ENCODE measurements around the gene CCNG2. TPM values are rescaled to one million over a fixed set of nuclear protein-coding genes. Genes with fewer than 3 reads are reported as not detected.

The CCNG2 gene
- total RNA-seq, 4 donors from 2014 or later = 21.0 to 36.7 (median 27.9) TPM

- H3K4me1 ChIP-seq = no peaks in the 10 kb centered on the region
- whole genome bisulfite sequencing, 2 donors = 66 to 83% methylated on average over 6 of the region's 6 CpGs
- peaks cover 0 to under 1% (median 0%) of the 10 kb centered on the region in 3 donors for H3K36me3 ChIP-seq
- no peaks in the 10 kb centered on the region for H3K27me3 ChIP-seq
- TF ChIP-seq POLR2A (IDR thresholded peaks at IDR 0.05) (no peak), EP300 (IDR thresholded peaks at IDR 0.05) (no peak), CTCF (IDR thresholded peaks at IDR 0.05) (no peak)
- H3K9me3 ChIP-seq = no peaks in the 10 kb centered on the region
- H3K27ac ChIP-seq = no peak overlapping the region
- no peak for DNase-seq (ENCODE audit: low spot score in 2 of 2)
- H3K4me3 ChIP-seq = no peak overlapping the region
Observed at GRCh38 chr4:77176640-77177039, 19.6 kb downstream of the CCNG2 start.

- 67 to 73% methylated on average over 3 of the region's 3 CpGs for WGBS, 2 donors
- no peak overlapping the region for H3K27ac ChIP-seq
- no peak for DNase-seq (ENCODE audit: low spot score in 2 of 2)
- H3K4me1 ChIP-seq = no peaks in the 10 kb centered on the region
- no peak overlapping the region for H3K4me3 ChIP-seq
- no peaks in the 10 kb centered on the region for H3K9me3 ChIP-seq
- H3K27me3 ChIP-seq = no peaks in the 10 kb centered on the region
- TF ChIP-seq POLR2A (IDR thresholded peaks at IDR 0.05) (no peak), EP300 (IDR thresholded peaks at IDR 0.05) (no peak), CTCF (IDR thresholded peaks at IDR 0.05) (no peak)
- H3K36me3 ChIP-seq = no peaks in the 10 kb centered on the region
Observed at GRCh38 chr4:77177199-77177598, 20.2 kb downstream of the CCNG2 start.

- TF ChIP-seq EP300 (IDR thresholded peaks at IDR 0.05) (no peak), CTCF (IDR thresholded peaks at IDR 0.05) (no peak), POLR2A (IDR thresholded peaks at IDR 0.05) (no peak)
- Histone ChIP-seq H3K27ac (no peak overlapping the region), H3K4me3 (no peak overlapping the region), H3K4me1 (no peaks in the 10 kb centered on the region), H3K9me3 (no peaks in the 10 kb centered on the region), H3K27me3 (no peaks in the 10 kb centered on the region), H3K36me3 (no peaks in the 10 kb centered on the region)
- 81 to 100% methylated on average over 2 of the region's 2 CpGs for WGBS, 2 donors
- DNase-seq (ENCODE audit: low spot score in 2 of 2) = no peak
Observed at GRCh38 chr4:77178560-77178959, 21.6 kb downstream of the CCNG2 start.

GRCh38 chr4:77179519-77179918 is 22.5 kb downstream of the CCNG2 start:
- Histone ChIP-seq H3K4me3 (no peak overlapping the region), H3K27ac (no peak overlapping the region), H3K9me3 (no peaks in the 10 kb centered on the region), H3K27me3 (no peaks in the 10 kb centered on the region), H3K36me3 (no peaks in the 10 kb centered on the region), H3K4me1 (no peaks in the 10 kb centered on the region)
- no peak for TF ChIP-seq EP300 (IDR thresholded peaks at IDR 0.05)
- no peak for TF ChIP-seq POLR2A (IDR thresholded peaks at IDR 0.05)
- TF ChIP-seq CTCF (IDR thresholded peaks at IDR 0.05) = no peak
- no peak for DNase-seq (ENCODE audit: low spot score in 2 of 2)

- H3K36me3 ChIP-seq = no peaks in the 10 kb centered on the region
- WGBS, 2 donors = 71 to 80% methylated on average over 4 of the region's 4 CpGs
- no peaks in the 10 kb centered on the region for H3K27me3 ChIP-seq
- DNase-seq (ENCODE audit: low spot score in 2 of 2) = no peak
- TF ChIP-seq CTCF (IDR thresholded peaks at IDR 0.05) = no peak
- no peak for TF ChIP-seq POLR2A (IDR thresholded peaks at IDR 0.05)
- no peak for TF ChIP-seq EP300 (IDR thresholded peaks at IDR 0.05)
- no peak overlapping the region for H3K4me3 ChIP-seq
- H3K27ac ChIP-seq = no peak overlapping the region
- no peaks in the 10 kb centered on the region for H3K4me1 ChIP-seq
- no peaks in the 10 kb centered on the region for H3K9me3 ChIP-seq
Observed at GRCh38 chr4:77181720-77182119, 24.7 kb downstream of the CCNG2 start.

Data from tibial nerve (tissue), 4 donors.